ENCODE results near the gene PDGFA. TPM values are rescaled to one million over a fixed set of nuclear protein-coding genes. Genes with fewer than 3 reads are reported as not detected.
"Not testable (repeated sequence)": the region's sequence is repeated elsewhere in the genome, so short reads cannot be mapped to it uniquely, and the experiment has no call there.

Gene PDGFA
- total and polyA plus RNA-seq, 9 donors = 3.7 to 35.5 (median 8.7) TPM

- TF ChIP-seq EP300 (IDR thresholded peaks at IDR 0.05) (no peak), POLR2A (IDR thresholded peaks at IDR 0.05) (no peak)
- TF ChIP-seq, protein P1, sequence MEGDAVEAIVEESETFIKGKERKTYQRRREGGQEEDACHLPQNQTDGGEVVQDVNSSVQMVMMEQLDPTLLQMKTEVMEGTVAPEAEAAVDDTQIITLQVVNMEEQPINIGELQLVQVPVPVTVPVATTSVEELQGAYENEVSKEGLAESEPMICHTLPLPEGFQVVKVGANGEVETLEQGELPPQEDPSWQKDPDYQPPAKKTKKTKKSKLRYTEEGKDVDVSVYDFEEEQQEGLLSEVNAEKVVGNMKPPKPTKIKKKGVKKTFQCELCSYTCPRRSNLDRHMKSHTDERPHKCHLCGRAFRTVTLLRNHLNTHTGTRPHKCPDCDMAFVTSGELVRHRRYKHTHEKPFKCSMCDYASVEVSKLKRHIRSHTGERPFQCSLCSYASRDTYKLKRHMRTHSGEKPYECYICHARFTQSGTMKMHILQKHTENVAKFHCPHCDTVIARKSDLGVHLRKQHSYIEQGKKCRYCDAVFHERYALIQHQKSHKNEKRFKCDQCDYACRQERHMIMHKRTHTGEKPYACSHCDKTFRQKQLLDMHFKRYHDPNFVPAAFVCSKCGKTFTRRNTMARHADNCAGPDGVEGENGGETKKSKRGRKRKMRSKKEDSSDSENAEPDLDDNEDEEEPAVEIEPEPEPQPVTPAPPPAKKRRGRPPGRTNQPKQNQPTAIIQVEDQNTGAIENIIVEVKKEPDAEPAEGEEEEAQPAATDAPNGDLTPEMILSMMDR (IDR thresholded peaks at IDR 0.05) = no peak
- intact Hi-C loops (cut with DNase I) = no loop called here
- Histone ChIP-seq H3K27ac (no peak overlapping the region), H3K4me3 (no peak overlapping the region), H3K27me3 (no peaks in the 10 kb centered on the region), H3K9me3 (no peaks in the 10 kb centered on the region), H3K36me3 (no peaks in the 10 kb centered on the region), H3K4me1 (ENCODE audit: insufficient read depth) (no peaks in the 10 kb centered on the region)
- no peak for DNase-seq
- 74 to 89% (median 74%) methylated on average over 43 to 44 of the region's 44 CpGs for WGBS, 3 donors
These were observed 33.4 kb upstream of the PDGFA start for GRCh38 chr7:552868-553635.

- 68 to 75% (median 70%) methylated on average over 23 to 32 of the region's 32 CpGs for WGBS, 3 donors
- intact Hi-C loops (cut with DNase I) = not testable (repeated sequence)
These were observed 32.7 kb upstream of the PDGFA start for GRCh38 chr7:552151-552867.

DNA sequence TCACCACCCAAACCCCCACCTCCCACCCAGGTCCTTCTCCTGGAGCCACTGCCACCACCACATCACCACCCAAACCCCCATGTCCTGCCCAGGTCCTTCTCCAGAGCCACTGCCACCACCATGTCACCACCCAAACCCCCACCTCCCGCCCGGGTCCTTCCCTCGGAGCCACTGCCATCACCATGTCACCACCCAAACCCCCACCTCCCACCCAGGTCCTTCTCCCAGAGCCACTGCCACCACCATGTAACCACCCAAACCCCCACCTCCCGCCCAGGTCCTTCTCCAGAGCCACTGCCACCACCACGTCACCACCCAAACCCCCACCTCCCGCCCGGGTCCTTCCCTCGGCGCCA lies 31.9 kb upstream of the PDGFA start:
- H3K4me3 ChIP-seq; H3K9me3 ChIP-seq; H3K4me1 ChIP-seq (ENCODE audit: insufficient read depth); H3K27me3 ChIP-seq; intact Hi-C loops (cut with DNase I); H3K36me3 ChIP-seq; DNase-seq; H3K27ac ChIP-seq: not testable (repeated sequence)
- 86 to 96% (median 87%) methylated on average over 9 of the region's 9 CpGs for WGBS, 3 donors

More at GRCh38 chr7:552151-552867, 32.7 kb upstream of the PDGFA start:
- H3K27ac ChIP-seq; H3K27me3 ChIP-seq; H3K4me3 ChIP-seq; H3K4me1 ChIP-seq (ENCODE audit: insufficient read depth); H3K9me3 ChIP-seq; H3K36me3 ChIP-seq; DNase-seq: not testable (repeated sequence)

DNA sequence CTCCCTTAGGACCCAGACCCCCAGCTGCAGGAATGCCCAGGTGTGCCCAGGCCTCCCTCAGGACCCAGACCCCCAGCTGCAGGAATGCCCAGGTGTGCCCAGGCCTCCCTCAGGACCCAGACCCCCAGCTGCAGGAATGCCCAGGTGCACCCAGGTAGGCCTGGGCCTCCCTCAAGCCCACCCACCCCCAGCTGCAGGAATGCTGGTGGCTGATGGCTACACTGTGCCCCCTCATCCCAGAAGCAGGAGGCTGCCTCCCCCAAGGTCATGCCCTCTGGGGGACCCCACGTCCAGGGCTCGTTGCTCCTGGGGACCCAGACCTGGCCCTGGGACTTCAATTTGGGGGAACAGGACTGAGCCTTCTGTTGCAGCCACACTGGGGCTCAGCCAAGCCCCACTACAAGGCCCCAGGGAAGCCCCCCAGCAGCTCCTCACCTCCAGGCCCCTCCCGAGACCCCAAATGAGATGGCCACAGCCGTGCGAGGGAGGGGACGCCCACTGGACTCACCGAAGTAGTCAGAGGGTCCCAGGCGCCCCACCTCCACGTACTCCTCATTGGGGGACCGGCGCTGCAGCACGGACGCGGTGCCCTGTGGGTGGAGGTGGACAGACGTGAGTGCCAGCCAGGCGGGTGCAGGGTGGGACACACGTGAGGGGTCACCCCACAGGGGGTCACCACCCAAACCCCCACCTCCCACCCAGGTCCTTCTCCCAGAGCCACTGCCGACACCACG lies 31.4 kb upstream of the PDGFA start:
- TF ChIP-seq POLR2A (IDR thresholded peaks at IDR 0.05) (no peak), EP300 (IDR thresholded peaks at IDR 0.05) (no peak)
- TF ChIP-seq, protein P1 (IDR thresholded peaks at IDR 0.05) = no peak
- 93 to 96% (median 94%) methylated on average over 19 of the region's 19 CpGs for WGBS, 3 donors

DNA sequence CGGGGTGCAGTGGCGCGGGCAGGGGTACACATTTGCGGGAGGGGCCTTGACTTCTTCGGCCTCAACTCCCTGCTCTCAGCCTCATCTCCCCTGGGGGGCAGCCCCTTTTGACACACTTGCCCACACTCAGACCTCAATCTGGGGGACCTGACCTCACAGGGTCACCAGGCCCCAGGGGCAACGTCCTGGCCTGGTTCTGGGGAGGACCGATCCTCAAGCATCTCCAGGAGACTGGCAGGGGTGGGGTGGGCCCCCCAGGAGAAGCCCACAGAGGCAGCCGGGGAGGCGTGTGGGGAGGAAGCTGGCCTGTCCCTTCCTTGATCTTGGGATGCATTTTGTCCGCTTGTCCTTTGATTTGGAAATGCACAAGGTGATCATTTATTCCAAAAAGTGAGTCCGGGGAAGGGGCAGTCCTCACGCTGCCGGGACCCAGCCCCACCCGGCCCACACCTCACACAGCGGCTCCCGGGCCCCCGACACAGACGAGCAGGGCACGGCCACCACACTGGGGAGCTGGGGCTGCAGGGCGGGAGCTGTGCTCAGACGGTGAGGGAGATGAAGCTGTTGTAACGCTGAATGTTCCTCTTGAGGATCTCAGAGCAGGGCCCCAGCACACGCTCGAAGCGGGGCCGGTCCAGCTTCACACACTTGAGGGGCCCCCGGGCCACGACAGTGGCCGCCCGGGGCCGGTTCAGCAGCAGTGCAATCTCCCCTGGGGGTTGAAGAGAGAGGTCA lies 30.4 kb upstream of the PDGFA start:
- Histone ChIP-seq H3K9me3 (no peaks in the 10 kb centered on the region), H3K36me3 (no peaks in the 10 kb centered on the region), H3K4me1 (ENCODE audit: insufficient read depth) (no peaks in the 10 kb centered on the region), H3K27me3 (no peaks in the 10 kb centered on the region), H3K27ac (no peak overlapping the region), H3K4me3 (no peak overlapping the region)
- TF ChIP-seq EP300 (IDR thresholded peaks at IDR 0.05) = no peak
- TF ChIP-seq, protein P1 (IDR thresholded peaks at IDR 0.05) = no peak
- 93 to 94% (median 93%) methylated on average over 31 of the region's 31 CpGs for WGBS, 3 donors
- no peak for DNase-seq
- intact Hi-C loops (cut with DNase I) = loop anchor here in 1 of 4 donors (10.0 kb wide), 1 partner anchor 745 kb away; no protein-coding TSS in a partner anchor

More for the DNA sequence above, 31.4 kb upstream of the PDGFA start:
- Histone ChIP-seq H3K4me1 (ENCODE audit: insufficient read depth) (no peaks in the 10 kb centered on the region), H3K4me3 (no peak overlapping the region), H3K27me3 (no peaks in the 10 kb centered on the region), H3K9me3 (no peaks in the 10 kb centered on the region), H3K27ac (no peak overlapping the region), H3K36me3 (no peaks in the 10 kb centered on the region)
- intact Hi-C loops (cut with DNase I) = no loop called here
- DNase-seq = no peak

All from ovary (tissue), 9 donors.